A549 (cell line): Measurements from ENCODE around the gene PLCB2. TPM values are rescaled to one million over a fixed set of nuclear protein-coding genes. Genes with fewer than 3 reads are reported as not detected.

Source experiments
- ATAC-seq, 2 experiments: fragments of 200-7000 bp in 1 of 2; fragments of >200 bp in 1 of 2; cut with Nextera tagmentation in 1 of 2; cut with Tn5 transposase in 1 of 2; 3 replicates each; pipeline versions ENCODE4 v1.8.0 to v1.9.1; 2018 to 2020; ENCODE audit warnings: mild to moderate bottlenecking in 1 of 2, moderate library complexity in 1 of 2
- CTCF ChIA-PET: fragments of 300-600 bp; sonication (Branson Sonifier 250); formaldehyde crosslinking; extraction: SDS; loops from one replicate; lab custom pipeline; 2021; ENCODE audit warnings: antibody characterized with exemption, inconsistent platforms; lab: Yijun Ruan, JAX
- POLR2A ChIA-PET: fragments of 350-600 bp; formaldehyde crosslinking; extraction: SDS; loops from one replicate; lab custom pipeline; 2021; ENCODE audit warnings: antibody characterized with exemption, inconsistent platforms; lab: Yijun Ruan, JAX
- DNase-seq, 2 experiments: peaks; one replicate each; pipeline versions ENCODE4 v3.0.0 to v3.0.0-alpha.2; 2011 to 2016; ENCODE audit warnings: low read depth in 1 of 2, low spot score in 1 of 2
- FAIRE-seq: peaks from 2 replicates; lab custom pipeline; 2011; peaks lifted over from hg19 to GRCh38; lab: Jason Lieb, UNC
- H3K27ac ChIP-seq, 2 experiments: fragments of >200 bp; sonication (Bioruptor Twin); formaldehyde crosslinking; 3 replicates each; pipeline ENCODE4 v1.5.1; 2016 to 2017
- H3K4me1 ChIP-seq: fragments of >200 bp; sonication (Bioruptor Twin); formaldehyde crosslinking; 3 replicates; pipeline ENCODE4 v1.6.1; 2016
- H3K4me2 ChIP-seq: fragments of >200 bp; sonication (Bioruptor Twin); formaldehyde crosslinking; 3 replicates; pipeline ENCODE4 v1.6.1; 2016
- H3K4me3 ChIP-seq: fragments of >200 bp; sonication (Bioruptor Twin); formaldehyde crosslinking; 3 replicates; pipeline ENCODE4 v1.5.1; 2016
- H3K9me3 ChIP-seq: fragments of >200 bp; sonication (Bioruptor Twin); formaldehyde crosslinking; 3 replicates; pipeline ENCODE4 v1.6.1; 2016
- CBX2 ChIP-seq: fragments of 200-600 bp; sonication (generic); IDR thresholded peaks from 2 replicates; pipeline ENCODE4 v1.6.1; 2016; ENCODE audit warnings: low read depth, mild to moderate bottlenecking, borderline replicate concordance
- CBX8 ChIP-seq: fragments of 200-600 bp; sonication (generic); IDR thresholded peaks from 2 replicates; pipeline ENCODE4 v1.6.1; 2016
- CHD2 ChIP-seq: fragments of 150-350 bp; IDR thresholded peaks from 2 replicates; pipeline ENCODE4 v1.6.1; 2014; ENCODE audit warnings: low read length; ENCODE audit not compliant: partially characterized antibody
- CHD4 ChIP-seq: fragments of 200-600 bp; sonication (generic); IDR thresholded peaks from 2 replicates; pipeline ENCODE4 v1.6.1; 2016; ENCODE audit warnings: antibody characterized with exemption, mild to moderate bottlenecking, borderline replicate concordance
- EHMT2 ChIP-seq: fragments of 200-600 bp; sonication (generic); IDR thresholded peaks from 2 replicates; pipeline ENCODE4 v1.6.1; 2016; ENCODE audit warnings: antibody characterized with exemption, low read depth, mild to moderate bottlenecking, moderate library complexity
- HEYL ChIP-seq: fragments of 250-450 bp; sonication (Bioruptor Pico); IDR thresholded peaks from 2 replicates; pipeline ENCODE4 v1.8.0; 2021; ENCODE audit warnings: mild to moderate bottlenecking, moderate library complexity
- HOXB5 ChIP-seq: fragments of 250-450 bp; sonication (Bioruptor Pico); IDR thresholded peaks from 2 replicates; pipeline ENCODE4 v1.5.0; 2020; ENCODE audit warnings: mild to moderate bottlenecking, moderate library complexity
- JUN ChIP-seq, 2 experiments: fragments of >200 bp; sonication (Bioruptor Twin); formaldehyde crosslinking; IDR thresholded peaks; 2 replicates in 1 of 2; 3 replicates in 1 of 2; pipeline ENCODE4 v1.6.1; 2016 to 2017
- KDM1A ChIP-seq: fragments of 200-600 bp; sonication (generic); IDR thresholded peaks from 2 replicates; pipeline ENCODE4 v1.6.1; 2016; ENCODE audit warnings: low read depth, mild to moderate bottlenecking
- KDM5A ChIP-seq: fragments of 200-600 bp; sonication (generic); IDR thresholded peaks from 2 replicates; pipeline ENCODE4 v1.6.1; 2016; ENCODE audit warnings: antibody characterized with exemption, mild to moderate bottlenecking
- MAX ChIP-seq: IDR thresholded peaks from 2 replicates; pipeline ENCODE4 v1.6.1; 2012
- MAZ ChIP-seq: fragments of 150-350 bp; IDR thresholded peaks from 2 replicates; pipeline ENCODE4 v1.6.1; 2014; ENCODE audit warnings: antibody characterized with exemption, low read depth, low read length, borderline replicate concordance
- NFE2L2 ChIP-seq: fragments of 150-350 bp; conservative IDR thresholded peaks from 2 replicates; pipeline ENCODE4 v1.6.1; 2014; ENCODE audit warnings: low read length
- NPAS2 ChIP-seq: fragments of 250-450 bp; sonication (Bioruptor Pico); IDR thresholded peaks from 2 replicates; pipeline ENCODE4 v1.8.0; 2022; ENCODE audit warnings: mild to moderate bottlenecking, moderate library complexity, borderline replicate concordance
- NR3C1 ChIP-seq: fragments of >200 bp; sonication (Bioruptor Twin); formaldehyde crosslinking; IDR thresholded peaks from 3 replicates; pipeline ENCODE4 v1.6.1; 2017
- PBX3 ChIP-seq: IDR thresholded peaks from 2 replicates; pipeline ENCODE4 v1.6.1; 2012
- POLR2AphosphoS2 ChIP-seq: conservative IDR thresholded peaks from 2 replicates; pipeline ENCODE4 v1.6.1; 2012; ENCODE audit warnings: low read length, improper control_type of control experiment, inconsistent platforms
- RCOR1 ChIP-seq: fragments of 150-350 bp; IDR thresholded peaks from 2 replicates; pipeline ENCODE4 v1.6.1; 2014; ENCODE audit warnings: antibody characterized with exemption, low read length, low read depth
- RNF2 ChIP-seq: fragments of 200-600 bp; sonication (generic); IDR thresholded peaks from 2 replicates; pipeline ENCODE4 v1.6.1; 2016; ENCODE audit warnings: low read depth, mild to moderate bottlenecking, antibody characterized with exemption, moderate library complexity, borderline replicate concordance
- SREBF2 ChIP-seq: fragments of 450-650 bp; IDR thresholded peaks from 2 replicates; pipeline ENCODE4 v1.6.1; 2014; ENCODE audit warnings: mild to moderate bottlenecking, moderate library complexity
- TP53 ChIP-seq: fragments of 250-450 bp; sonication (Bioruptor Pico); IDR thresholded peaks from 2 replicates; pipeline ENCODE4 v1.5.0; 2021; ENCODE audit warnings: mild to moderate bottlenecking, moderate library complexity
- ZC3H11A ChIP-seq: fragments of 450-650 bp; IDR thresholded peaks from 2 replicates; pipeline ENCODE4 v1.6.1; 2014; ENCODE audit warnings: antibody characterized with exemption, mild to moderate bottlenecking
- ZFP36 ChIP-seq: fragments of 450-650 bp; IDR thresholded peaks from 2 replicates; pipeline ENCODE4 v1.6.1; 2014; ENCODE audit warnings: borderline replicate concordance; ENCODE audit not compliant: partially characterized antibody
- ZNF302 ChIP-seq: fragments of 250-450 bp; sonication (Bioruptor Pico); IDR thresholded peaks from 2 replicates; pipeline ENCODE4 v1.9.0; 2021; ENCODE audit warnings: inconsistent platforms, mild to moderate bottlenecking, moderate library complexity
- ZSCAN20 ChIP-seq: fragments of 250-450 bp; sonication (Bioruptor Pico); IDR thresholded peaks from 2 replicates; pipeline ENCODE4 v1.8.0; 2022; ENCODE audit warnings: mild to moderate bottlenecking, moderate library complexity
- WGBS: methylation state at CpG from one replicate; pipeline ENCODE4 v1.1.6; 2017; ENCODE audit errors: missing lambda C conversion rate; 5-methylcytosine and 5-hydroxymethylcytosine counted together
- polyA plus RNA-seq, 4 experiments: library from polyadenylated mRNA; depleted of rRNA in 3 of 4; stranded (reverse); fragments of >200 nt; fragmentation: RNase III in 1 of 4; extraction: RNeasy Plus Mini Kit Qiagen cat#74134 plus additional on column Dnase treatment in 1 of 4; gene quantifications; 2 replicates in 3 of 4; 3 replicates in 1 of 4; pipeline ENCODE4 v1.2.3, GENCODE V29; 2011 to 2017
- TF ChIP-seq, protein P1 (sequence below): IDR thresholded peaks from 2 replicates; pipeline ENCODE4 v1.6.1; 2012; ENCODE audit warnings: low read depth, borderline replicate concordance
- TF ChIP-seq, protein P2 (sequence below): fragments of 250-450 bp; sonication (Bioruptor Pico); IDR thresholded peaks from 2 replicates; pipeline ENCODE4 v1.5.0; 2021; ENCODE audit warnings: mild to moderate bottlenecking, moderate library complexity, borderline replicate concordance

PLCB2 gene
- polyA plus RNA-seq, 2 of the 4 experiments (the other 2 are of a cell fraction), result 0.30 to 0.49 TPM

GRCh38 chr15:40353697-40354096 lies 46.0 kb upstream of the PLCB2 start:
- Histone ChIP-seq H3K27ac (no peak overlapping the region), H3K4me2 (no peak overlapping the region), H3K4me3 (no peak overlapping the region), H3K4me1 (peaks cover 6% of the 10 kb centered on the region; the same call in 1 of the 3 replicates), H3K9me3 (no peaks in the 10 kb centered on the region)
- FAIRE-seq (no peak), ATAC-seq (no peak), DNase-seq (no peak)
- 87% methylated on average over 5 of the region's 5 CpGs for WGBS
- TF ChIP-seq HOXB5 (CRISPR knock-in tag) (no peak), ZC3H11A (no peak), ZFP36 (no peak), MAX (no peak), NPAS2 (CRISPR knock-in tag) (no peak), ZSCAN20 (CRISPR knock-in tag) (no peak), HEYL (no peak), KDM1A (no peak), EHMT2 (no peak), RNF2 (no peak), CBX2 (no peak), JUN (IDR thresholded peaks at IDR 0.05) (no peak), CBX8 (no peak)
- TF ChIP-seq, protein P1, sequence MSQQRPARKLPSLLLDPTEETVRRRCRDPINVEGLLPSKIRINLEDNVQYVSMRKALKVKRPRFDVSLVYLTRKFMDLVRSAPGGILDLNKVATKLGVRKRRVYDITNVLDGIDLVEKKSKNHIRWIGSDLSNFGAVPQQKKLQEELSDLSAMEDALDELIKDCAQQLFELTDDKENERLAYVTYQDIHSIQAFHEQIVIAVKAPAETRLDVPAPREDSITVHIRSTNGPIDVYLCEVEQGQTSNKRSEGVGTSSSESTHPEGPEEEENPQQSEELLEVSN, result no peak
- TF ChIP-seq, all 56 proteins: peak for 0
- ChIA-PET POLR2A (no interaction called here), CTCF (interaction anchor here (0.5 to 7.0 kb wide), 6 partner anchors 10 to 391 kb away, joined by 3 to 49 read pairs (median 13); partner anchors contain the start of genes CCDC9B and IVD)

DNA sequence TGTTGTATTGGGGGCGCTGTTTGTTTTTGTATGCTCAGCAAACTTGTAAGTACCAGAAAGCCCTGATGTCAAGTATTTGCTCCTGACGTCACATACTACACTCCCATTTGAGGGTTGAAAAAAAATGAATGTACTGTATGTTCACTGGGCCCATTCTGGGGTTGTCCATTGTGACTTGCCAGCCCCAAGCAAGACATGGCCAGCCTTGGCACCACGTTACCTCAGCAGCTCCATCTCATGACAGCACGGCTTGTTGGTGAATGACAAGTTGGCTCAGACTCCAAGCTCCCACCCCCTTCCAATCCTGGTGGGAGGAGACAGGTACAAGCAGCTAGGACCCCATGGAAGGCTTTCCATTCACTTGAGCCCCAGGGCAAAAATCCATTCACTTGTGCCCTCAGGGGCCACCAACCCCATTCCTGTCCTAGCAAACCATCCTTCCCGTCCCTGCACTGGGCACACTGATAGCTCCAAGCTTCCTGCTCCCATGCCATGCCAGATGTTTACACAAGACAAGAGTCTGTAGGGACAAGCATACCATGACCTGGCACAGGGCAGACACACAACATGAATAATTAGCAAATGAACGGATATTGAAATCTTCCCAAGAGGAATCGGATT lies 44.7 kb upstream of the PLCB2 start:
- 76% methylated on average over 7 of the region's 7 CpGs for WGBS
- H3K4me3 ChIP-seq, result no peak overlapping the region
- no peak for DNase-seq
- FAIRE-seq, result no peak
- CTCF ChIA-PET, result interaction anchor here (0.7 to 7.0 kb wide), 6 partner anchors 9 to 77 kb away, joined by 3 to 49 read pairs (median 12); partner anchors contain the start of gene CCDC9B
- ATAC-seq, result no peak
- no peaks in the 10 kb centered on the region for H3K9me3 ChIP-seq
- no peak overlapping the region for H3K4me2 ChIP-seq
- H3K4me1 ChIP-seq, result peaks cover 6% of the 10 kb centered on the region; the same call in 1 of the 3 replicates
- no peak for TF ChIP-seq CHD4
- TF ChIP-seq SREBF2, result no peak
- no peak for TF ChIP-seq NR3C1
- TF ChIP-seq TP53 (CRISPR knock-in tag), result no peak
- TF ChIP-seq, protein P1, result no peak
- TF ChIP-seq POLR2AphosphoS2, result no peak
- TF ChIP-seq PBX3, result no peak
- POLR2A ChIA-PET, result no interaction called here
- H3K27ac ChIP-seq, result no peak overlapping the region

GRCh38 chr15:40349163-40349562 lies 41.4 kb upstream of the PLCB2 start:
- no peak overlapping the region for H3K27ac ChIP-seq
- POLR2A ChIA-PET, result no interaction called here
- WGBS, result 73% methylated on average over 5 of the region's 5 CpGs

More at GRCh38 chr15:40349163-40349562, 41.4 kb upstream of the PLCB2 start:
- FAIRE-seq, result no peak
- CTCF ChIA-PET, result interaction anchor here (0.6 to 7.0 kb wide), 5 partner anchors 10 to 73 kb away, joined by 3 to 49 read pairs (median 7); partner anchors contain the start of gene CCDC9B
- peaks cover 19% of the 10 kb centered on the region; the same call in 2 of the 3 replicates for H3K4me1 ChIP-seq
- no peaks in the 10 kb centered on the region for H3K9me3 ChIP-seq
- H3K4me3 ChIP-seq, result no peak overlapping the region
- TF ChIP-seq, protein P2, sequence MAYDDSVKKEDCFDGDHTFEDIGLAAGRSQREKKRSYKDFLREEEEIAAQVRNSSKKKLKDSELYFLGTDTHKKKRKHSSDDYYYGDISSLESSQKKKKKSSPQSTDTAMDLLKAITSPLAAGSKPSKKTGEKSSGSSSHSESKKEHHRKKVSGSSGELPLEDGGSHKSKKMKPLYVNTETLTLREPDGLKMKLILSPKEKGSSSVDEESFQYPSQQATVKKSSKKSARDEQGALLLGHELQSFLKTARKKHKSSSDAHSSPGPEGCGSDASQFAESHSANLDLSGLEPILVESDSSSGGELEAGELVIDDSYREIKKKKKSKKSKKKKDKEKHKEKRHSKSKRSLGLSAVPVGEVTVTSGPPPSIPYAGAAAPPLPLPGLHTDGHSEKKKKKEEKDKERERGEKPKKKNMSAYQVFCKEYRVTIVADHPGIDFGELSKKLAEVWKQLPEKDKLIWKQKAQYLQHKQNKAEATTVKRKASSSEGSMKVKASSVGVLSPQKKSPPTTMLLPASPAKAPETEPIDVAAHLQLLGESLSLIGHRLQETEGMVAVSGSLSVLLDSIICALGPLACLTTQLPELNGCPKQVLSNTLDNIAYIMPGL (CRISPR knock-in tag), result no peak
- TF ChIP-seq SREBF2, result no peak
- TF ChIP-seq RCOR1, result no peak
- no peak for TF ChIP-seq ZNF302 (CRISPR knock-in tag)
- TF ChIP-seq CHD2, result no peak
- TF ChIP-seq MAZ, result no peak
- TF ChIP-seq NFE2L2, result no peak
- TF ChIP-seq POLR2AphosphoS2, result no peak
- TF ChIP-seq KDM5A, result no peak
- TF ChIP-seq, all 56 proteins: peak for 0
- ATAC-seq (no peak), DNase-seq (no peak)
- no peak overlapping the region for H3K4me2 ChIP-seq
